ENCODE results near the gene ARHGAP24.

Gene ARHGAP24

GRCh38 chr4:85688055-85688740 lies 213.2 kb downstream of the ARHGAP24 start:
- DNase-seq (ENCODE audit: low read depth, low spot score) = no peak

- DNase-seq (ENCODE audit: low read depth, low spot score) = no peak
These were observed 221.7 kb downstream of the ARHGAP24 start for GRCh38 chr4:85696661-85697060.

GRCh38 chr4:85697854-85698253 lies 222.9 kb downstream of the ARHGAP24 start:
- no peak for DNase-seq (ENCODE audit: low read depth, low spot score)

GRCh38 chr4:85700362-85700761 lies 225.4 kb downstream of the ARHGAP24 start:
- DNase-seq (ENCODE audit: low read depth, low spot score) = no peak

- no peak for DNase-seq (ENCODE audit: low read depth, low spot score)
These were observed 226.9 kb downstream of the ARHGAP24 start for GRCh38 chr4:85701861-85702321.

GRCh38 chr4:85703096-85703495 lies 228.1 kb downstream of the ARHGAP24 start:
- no peak for DNase-seq (ENCODE audit: low read depth, low spot score)

GRCh38 chr4:85707611-85708010 lies 232.7 kb downstream of the ARHGAP24 start:
- no peak for DNase-seq (ENCODE audit: low read depth, low spot score)

GRCh38 chr4:85708468-85708867 lies 233.5 kb downstream of the ARHGAP24 start:
- DNase-seq (ENCODE audit: low read depth, low spot score) = no peak

GRCh38 chr4:85713005-85713404 lies 238.1 kb downstream of the ARHGAP24 start:
- no peak for DNase-seq (ENCODE audit: low read depth, low spot score)

- DNase-seq (ENCODE audit: low read depth, low spot score) = no peak
These were observed 241.2 kb downstream of the ARHGAP24 start for GRCh38 chr4:85715991-85716737.

- DNase-seq (ENCODE audit: low read depth, low spot score) = no peak
These were observed 242.4 kb downstream of the ARHGAP24 start for GRCh38 chr4:85717351-85717750.

GRCh38 chr4:85717847-85718246 lies 242.9 kb downstream of the ARHGAP24 start:
- DNase-seq (ENCODE audit: low read depth, low spot score) = no peak

GRCh38 chr4:85720735-85721134 lies 245.8 kb downstream of the ARHGAP24 start:
- no peak for DNase-seq (ENCODE audit: low read depth, low spot score)

GRCh38 chr4:85722401-85722800 lies 247.5 kb downstream of the ARHGAP24 start:
- no peak for DNase-seq (ENCODE audit: low read depth, low spot score)

- no peak for DNase-seq (ENCODE audit: low read depth, low spot score)
These were observed 247.9 kb downstream of the ARHGAP24 start for GRCh38 chr4:85722807-85723206.

GRCh38 chr4:85724791-85725563 lies 250.0 kb downstream of the ARHGAP24 start:
- no peak for DNase-seq (ENCODE audit: low read depth, low spot score)

GRCh38 chr4:85725721-85726170 lies 250.8 kb downstream of the ARHGAP24 start:
- no peak for DNase-seq (ENCODE audit: low read depth, low spot score)

- DNase-seq (ENCODE audit: low read depth, low spot score) = no peak
These were observed 251.6 kb downstream of the ARHGAP24 start for GRCh38 chr4:85726555-85726954.

- no peak for DNase-seq (ENCODE audit: low read depth, low spot score)
These were observed 253.5 kb downstream of the ARHGAP24 start for GRCh38 chr4:85728464-85728863.

- DNase-seq (ENCODE audit: low read depth, low spot score) = no peak
These were observed 257.2 kb downstream of the ARHGAP24 start for GRCh38 chr4:85732124-85732523.

- no peak for DNase-seq (ENCODE audit: low read depth, low spot score)
These were observed 258.8 kb downstream of the ARHGAP24 start for GRCh38 chr4:85733798-85734197.

GRCh38 chr4:85734424-85734831 lies 259.5 kb downstream of the ARHGAP24 start:
- DNase-seq (ENCODE audit: low read depth, low spot score) = no peak

Data from iPS DF 19.7 (cell line).